H9 (cell line): ENCODE measurements around the gene INPP5B. TPM values are rescaled to one million over a fixed set of nuclear protein-coding genes. Genes with fewer than 3 reads are reported as not detected.

Experiments
- DNase-seq: peaks from one replicate; pipeline ENCODE4 v3.0.0-alpha.2; 2017
- H2AFZ ChIP-seq: one replicate; pipeline ENCODE4 v1.6.1; 2013; ENCODE audit warnings: mild to moderate bottlenecking, low read length, control low read depth, moderate library complexity
- H2AK5ac ChIP-seq: 2 replicates; pipeline ENCODE4 v1.6.1; 2013; ENCODE audit warnings: low read length, control low read depth, mixed read lengths; ENCODE audit not compliant: insufficient read length
- H2BK120ac ChIP-seq: one replicate; pipeline ENCODE4 v1.6.1; 2013; ENCODE audit warnings: low read depth, mild to moderate bottlenecking, low read length, control low read depth, inconsistent platforms; ENCODE audit not compliant: poor library complexity, severe bottlenecking
- H2BK12ac ChIP-seq: 2 replicates; pipeline ENCODE4 v1.6.1; 2013; ENCODE audit warnings: low read length, control low read depth, mixed read lengths, low read depth; ENCODE audit not compliant: insufficient read length
- H2BK15ac ChIP-seq: 2 replicates; pipeline ENCODE4 v1.6.1; 2013; ENCODE audit warnings: low read depth, low read length, control low read depth
- H2BK20ac ChIP-seq: one replicate; pipeline ENCODE4 v1.6.1; 2013; ENCODE audit warnings: low read depth, mild to moderate bottlenecking, low read length, control low read depth, inconsistent platforms; ENCODE audit not compliant: poor library complexity, severe bottlenecking
- H2BK5ac ChIP-seq: 2 replicates; pipeline ENCODE4 v1.6.1; 2013; ENCODE audit warnings: low read length, control low read depth, mixed read lengths; ENCODE audit not compliant: insufficient read length
- H3K14ac ChIP-seq: 2 replicates; pipeline ENCODE4 v1.6.1; 2013; ENCODE audit warnings: low read length, control low read depth; ENCODE audit not compliant: insufficient read depth
- H3K18ac ChIP-seq: 2 replicates; pipeline ENCODE4 v1.6.1; 2013; ENCODE audit warnings: low read depth, mild to moderate bottlenecking, mixed read lengths, low read length, control low read depth; ENCODE audit not compliant: insufficient read length
- H3K23ac ChIP-seq: 2 replicates; pipeline ENCODE4 v1.6.1; 2013; ENCODE audit warnings: low read length, control low read depth, mixed read lengths, low read depth; ENCODE audit not compliant: insufficient read length
- H3K23me2 ChIP-seq: 2 replicates; pipeline ENCODE4 v1.6.1; 2013; ENCODE audit warnings: low read depth, mild to moderate bottlenecking, mixed read lengths, low read length, control low read depth; ENCODE audit not compliant: insufficient read length, poor library complexity, severe bottlenecking
- H3K27ac ChIP-seq: 2 replicates; pipeline ENCODE4 v1.5.1; 2013; ENCODE audit warnings: low read length, control low read depth, mixed read lengths, low read depth; ENCODE audit not compliant: insufficient read length
- H3K27me3 ChIP-seq: 2 replicates; pipeline ENCODE4 v1.6.1; 2013; ENCODE audit warnings: low read length, control low read depth, inconsistent platforms; ENCODE audit not compliant: insufficient read depth
- H3K4ac ChIP-seq: 2 replicates; pipeline ENCODE4 v1.6.1; 2013; ENCODE audit warnings: low read depth, mild to moderate bottlenecking, control low read depth, inconsistent platforms, low read length, moderate library complexity
- H3K4me1 ChIP-seq: 2 replicates; pipeline ENCODE4 v1.6.1; 2013; ENCODE audit warnings: low read length, control low read depth, inconsistent platforms; ENCODE audit not compliant: insufficient read depth
- H3K4me2 ChIP-seq: 2 replicates; pipeline ENCODE4 v1.6.1; 2013; ENCODE audit warnings: low read length, control low read depth, mixed read lengths; ENCODE audit not compliant: insufficient read length, insufficient read depth
- H3K56ac ChIP-seq: 2 replicates; pipeline ENCODE4 v1.6.1; 2013; ENCODE audit warnings: low read depth, mild to moderate bottlenecking, mixed read lengths, low read length, control low read depth; ENCODE audit not compliant: insufficient read length
- H3K79me1 ChIP-seq: 2 replicates; pipeline ENCODE4 v1.6.1; 2013; ENCODE audit warnings: low read depth, mild to moderate bottlenecking, moderate library complexity, low read length, control low read depth, inconsistent platforms; ENCODE audit not compliant: insufficient read depth, poor library complexity, severe bottlenecking
- H3K79me2 ChIP-seq: 2 replicates; pipeline ENCODE4 v1.6.1; 2013; ENCODE audit warnings: low read length, control low read depth, inconsistent platforms; ENCODE audit not compliant: insufficient read depth
- H3K9ac ChIP-seq: 2 replicates; pipeline ENCODE4 v1.6.1; 2013; ENCODE audit warnings: low read length, control low read depth, mixed read lengths; ENCODE audit not compliant: insufficient read length; ENCODE audit errors: extremely low read depth
- H3K9me3 ChIP-seq: one replicate; pipeline ENCODE4 v1.6.1; 2013; ENCODE audit warnings: low read depth, low read length, inconsistent platforms; ENCODE audit not compliant: control insufficient read depth
- H3T11ph ChIP-seq: one replicate; pipeline ENCODE4 v1.6.1; 2013; ENCODE audit warnings: mild to moderate bottlenecking, low read length, control low read depth, inconsistent platforms
- H4K20me1 ChIP-seq: one replicate; pipeline ENCODE4 v1.6.1; 2013; ENCODE audit not compliant: control insufficient read depth, insufficient read length, insufficient read depth
- H4K5ac ChIP-seq: 2 replicates; pipeline ENCODE4 v1.6.1; 2013; ENCODE audit warnings: low read depth, mild to moderate bottlenecking, mixed read lengths, low read length, control low read depth; ENCODE audit not compliant: insufficient read length
- H4K8ac ChIP-seq: replicated peaks from 2 replicates; pipeline ENCODE4 v1.6.1; 2013; ENCODE audit warnings: low read length, control low read depth, mixed read lengths, low read depth; ENCODE audit not compliant: insufficient read length
- H4K91ac ChIP-seq: 2 replicates; pipeline ENCODE4 v1.6.1; 2013; ENCODE audit warnings: low read depth, mild to moderate bottlenecking, moderate library complexity, mixed read lengths, low read length, control low read depth; ENCODE audit not compliant: insufficient read length
- H3K27ac Mint-ChIP-seq, 3 experiments: 2 replicates in 2 of 3; 3 replicates in 1 of 3; pipeline ENCODE4 v1.8.0; 2020 to 2021; ENCODE audit warnings: mixed read lengths in 3 of 3, mild to moderate bottlenecking in 1 of 3, moderate library complexity in 1 of 3
- H3K27me3 Mint-ChIP-seq: 2 replicates; pipeline ENCODE4 v1.8.0; 2021; ENCODE audit warnings: low read depth, mild to moderate bottlenecking, moderate library complexity, mixed read lengths
- H3K36me3 Mint-ChIP-seq, 3 experiments: 2 replicates in 2 of 3; 3 replicates in 1 of 3; pipeline ENCODE4 v1.8.0; 2020 to 2021; ENCODE audit warnings: low read depth in 3 of 3, mixed read lengths in 3 of 3; ENCODE audit not compliant: insufficient read depth in 1 of 3
- H3K4me1 Mint-ChIP-seq, 2 experiments: 2 replicates each; pipeline ENCODE4 v1.8.0; 2020; ENCODE audit warnings: mixed read lengths in 2 of 2
- H3K4me3 Mint-ChIP-seq, 2 experiments: 2 replicates in 1 of 2; 3 replicates in 1 of 2; pipeline ENCODE4 v1.8.0; 2020 to 2021; ENCODE audit warnings: mild to moderate bottlenecking in 2 of 2, mixed read lengths in 2 of 2, moderate library complexity in 1 of 2
- H3K9me3 Mint-ChIP-seq, 2 experiments: 2 replicates in 1 of 2; 3 replicates in 1 of 2; pipeline ENCODE4 v1.8.0; 2020; ENCODE audit warnings: mild to moderate bottlenecking in 2 of 2, mixed read lengths in 2 of 2, moderate library complexity in 1 of 2
- CTCF ChIP-seq: fragments of 200-600 bp; sonication (generic); conservative IDR thresholded peaks from 3 replicates; pipeline ENCODE4 v1.8.0; 2021; ENCODE audit warnings: antibody characterized with exemption, mild to moderate bottlenecking
- WGBS: extraction: QIAGEN DNeasy Blood & Tissue Kit; methylation state at CpG from one replicate; pipeline ENCODE4 v1.1.7; 2013; ENCODE audit warnings: missing lambda C conversion rate, low lambda C conversion rate, mixed read lengths; ENCODE audit not compliant: insufficient read length; ENCODE audit errors: extremely low coverage; 5-methylcytosine and 5-hydroxymethylcytosine counted together
- total RNA-seq: library from RNA; stranded (reverse); gene quantifications from 2 replicates; pipeline ENCODE4 v1.2.1, GENCODE V29; 2021

INPP5B gene
- total RNA-seq, 1 experiment from 2014 or later: 28.2 TPM

DNA sequence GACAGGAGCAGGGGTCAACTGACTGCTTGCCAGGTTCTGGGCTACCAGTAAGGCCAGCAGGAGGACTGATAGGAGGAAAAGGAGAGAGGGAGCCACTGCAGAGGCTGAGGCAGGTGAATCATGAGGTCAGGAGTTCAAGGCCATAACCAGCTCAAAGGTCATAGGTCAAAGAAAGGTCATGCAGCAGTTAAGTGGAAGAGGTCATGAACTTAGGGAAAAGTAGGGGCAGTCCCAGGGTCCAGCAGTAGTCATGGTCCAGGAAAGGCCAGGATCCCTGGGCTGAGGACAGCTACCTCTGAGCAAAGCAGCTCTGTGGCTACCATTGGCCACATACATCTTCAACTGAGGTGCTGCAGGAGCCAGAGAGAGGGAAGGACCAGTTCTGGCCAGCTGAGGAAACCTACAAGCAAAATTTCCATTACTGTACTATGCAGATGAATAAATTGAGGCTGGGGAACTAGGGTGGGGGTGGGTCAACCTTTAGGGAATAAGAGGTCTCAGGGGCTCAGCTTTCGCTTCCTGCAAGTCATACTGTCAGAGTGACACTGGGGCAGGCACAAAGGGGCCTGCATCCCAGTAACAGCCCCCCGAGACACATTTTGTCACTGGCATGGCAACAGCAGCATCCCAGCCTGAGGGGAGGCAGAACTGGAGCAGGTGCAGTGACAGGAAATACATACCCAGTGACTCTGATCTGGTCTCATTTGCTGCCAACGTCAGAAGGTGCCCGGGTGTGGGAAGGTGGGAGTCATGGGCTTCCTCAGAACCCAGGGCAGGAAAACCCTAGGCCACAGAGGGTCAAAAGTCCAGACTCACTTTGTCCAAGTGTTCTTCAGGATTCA lies 5.2 kb upstream of the INPP5B start:
- H3K4me3 Mint-ChIP-seq: no peak overlapping the region

More for the DNA sequence above, 5.2 kb upstream of the INPP5B start:
- no peak overlapping the region for H2BK120ac ChIP-seq
- no peak overlapping the region for H3K9ac ChIP-seq
- H4K8ac ChIP-seq: no peak overlapping the region
- no peak overlapping the region for H3K27ac ChIP-seq
- H3K27ac Mint-ChIP-seq: no peak overlapping the region
- H3K14ac ChIP-seq: no peak overlapping the region; the same call in 1 of the 2 replicates
- H4K5ac ChIP-seq: no peak overlapping the region
- H3K23me2 ChIP-seq: no peaks in the 10 kb centered on the region
- H2BK15ac ChIP-seq: no peak overlapping the region
- no peak overlapping the region for H3K56ac ChIP-seq
- H3K9me3 Mint-ChIP-seq: no peaks in the 10 kb centered on the region
- WGBS: no CpG with 5 or more reads among the region's 4 CpGs
- H3K4me1 Mint-ChIP-seq: peaks cover 10 to 17% of the 10 kb centered on the region in 2 experiments
- H4K91ac ChIP-seq: no peak overlapping the region
- no peak overlapping the region for H2AK5ac ChIP-seq
- H3K18ac ChIP-seq: no peak overlapping the region
- TF ChIP-seq CTCF: no peak
- H2BK20ac ChIP-seq: no peak overlapping the region
- no peak for DNase-seq
- H3K36me3 Mint-ChIP-seq: peaks cover 2 to 8% (median 4%) of the 10 kb centered on the region in 3 experiments; a peak in 6 of 7 replicates
- H3K4me2 ChIP-seq: no peak overlapping the region
- H3K79me2 ChIP-seq: no peaks in the 10 kb centered on the region
- no peak overlapping the region for H2BK5ac ChIP-seq
- no peaks in the 10 kb centered on the region for H3K4me1 ChIP-seq
- no peak overlapping the region for H3K23ac ChIP-seq
- H4K20me1 ChIP-seq: no peaks in the 10 kb centered on the region
- no peaks in the 10 kb centered on the region; the same call in 1 of the 2 replicates for H3K27me3 Mint-ChIP-seq
- H3K27me3 ChIP-seq: no peaks in the 10 kb centered on the region
- no peaks in the 10 kb centered on the region for H3K9me3 ChIP-seq
- H3K79me1 ChIP-seq: no peaks in the 10 kb centered on the region
- H2BK12ac ChIP-seq: no peak overlapping the region
- no peak overlapping the region for H2AFZ ChIP-seq
- no peak overlapping the region for H3K4ac ChIP-seq
- no peak overlapping the region for H3T11ph ChIP-seq
